Right kidney (tissue), 9 donors: ENCODE results near the gene PLAGL1.
"Not testable (repeated sequence)": the region's sequence is repeated elsewhere in the genome, so short reads cannot be mapped to it uniquely, and the experiment has no call there.

Experiments used
- DNase-seq: peaks from one replicate; pipeline ENCODE4 v3.0.0-alpha.2; 2016
- long read RNA-seq, 8 donors: transcript quantifications; one replicate each; lab custom pipeline, GENCODE V29; 2026

PLAGL1 gene, protein sequence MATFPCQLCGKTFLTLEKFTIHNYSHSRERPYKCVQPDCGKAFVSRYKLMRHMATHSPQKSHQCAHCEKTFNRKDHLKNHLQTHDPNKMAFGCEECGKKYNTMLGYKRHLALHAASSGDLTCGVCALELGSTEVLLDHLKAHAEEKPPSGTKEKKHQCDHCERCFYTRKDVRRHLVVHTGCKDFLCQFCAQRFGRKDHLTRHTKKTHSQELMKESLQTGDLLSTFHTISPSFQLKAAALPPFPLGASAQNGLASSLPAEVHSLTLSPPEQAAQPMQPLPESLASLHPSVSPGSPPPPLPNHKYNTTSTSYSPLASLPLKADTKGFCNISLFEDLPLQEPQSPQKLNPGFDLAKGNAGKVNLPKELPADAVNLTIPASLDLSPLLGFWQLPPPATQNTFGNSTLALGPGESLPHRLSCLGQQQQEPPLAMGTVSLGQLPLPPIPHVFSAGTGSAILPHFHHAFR
- long read RNA-seq, donor 1, partial matches to known transcripts, result 15 of 17 reads
- long read RNA-seq, donor 1, other reads (novel, unspliced or antisense), result 0 of 17 reads
- long read RNA-seq, donor 2, partial matches to known transcripts, result 0 of 4 reads
- long read RNA-seq, donor 2, other reads (novel, unspliced or antisense), result 0 of 4 reads
- long read RNA-seq, donor 3, partial matches to known transcripts, result 6 of 11 reads
- long read RNA-seq, donor 3, other reads (novel, unspliced or antisense), result 0 of 11 reads
- long read RNA-seq, donor 4, partial matches to known transcripts, result 19 of 27 reads
- long read RNA-seq, donor 4, other reads (novel, unspliced or antisense), result 0 of 27 reads
- long read RNA-seq, donor 5, partial matches to known transcripts, result 9 of 18 reads
- long read RNA-seq, donor 5, other reads (novel, unspliced or antisense), result 0 of 18 reads
- long read RNA-seq, donor 6, partial matches to known transcripts, result 7 of 10 reads
- long read RNA-seq, donor 6, other reads (novel, unspliced or antisense), result 0 of 10 reads
- long read RNA-seq, donor 7, transcript PLAGL1-226 (7 exons, 3,229 nt), result major isoform, 6 of 29 reads
- long read RNA-seq, donor 7, partial matches to known transcripts, result 19 of 29 reads
- long read RNA-seq, donor 7, other reads (novel, unspliced or antisense), result 0 of 29 reads
- long read RNA-seq, donor 8, partial matches to known transcripts, result 13 of 19 reads
- long read RNA-seq, donor 8, other reads (novel, unspliced or antisense), result 0 of 19 reads

- DNase-seq, result peak; percentile 79
These were observed at the start of gene PLAGL1 for GRCh38 chr6:144008120-144008811. Gene PLAGL1, minus strand, starts transcription at chr6:144008259. Its CDS starts 60,123 bp downstream, at chr6:143948136.

GRCh38 chr6:144055121-144055931 lies 47.3 kb upstream of the PLAGL1 start:
- no peak for DNase-seq

DNA sequence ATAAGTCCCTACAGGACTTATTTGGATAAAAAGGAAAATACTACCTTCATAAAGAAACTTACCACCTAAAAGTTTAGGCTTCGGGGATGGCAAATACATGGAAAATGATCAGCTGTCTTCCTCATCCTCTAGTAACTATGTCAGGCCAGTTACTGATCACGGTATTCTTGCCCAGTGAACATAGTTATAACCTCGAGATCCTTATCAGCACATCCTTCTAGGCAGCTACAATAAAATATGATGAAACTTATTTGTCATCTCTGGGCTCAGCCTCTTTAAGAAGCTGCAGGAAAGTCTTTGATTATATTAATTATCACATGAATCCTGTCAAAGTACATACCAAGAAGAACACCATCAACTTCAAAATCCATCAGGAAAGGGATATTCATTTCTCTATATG lies 45.5 kb upstream of the PLAGL1 start:
- DNase-seq, result no peak

- no peak for DNase-seq
These were observed 44.4 kb upstream of the PLAGL1 start for GRCh38 chr6:144052488-144052887.

GRCh38 chr6:144049386-144049785 lies 41.3 kb upstream of the PLAGL1 start:
- no peak for DNase-seq

DNA sequence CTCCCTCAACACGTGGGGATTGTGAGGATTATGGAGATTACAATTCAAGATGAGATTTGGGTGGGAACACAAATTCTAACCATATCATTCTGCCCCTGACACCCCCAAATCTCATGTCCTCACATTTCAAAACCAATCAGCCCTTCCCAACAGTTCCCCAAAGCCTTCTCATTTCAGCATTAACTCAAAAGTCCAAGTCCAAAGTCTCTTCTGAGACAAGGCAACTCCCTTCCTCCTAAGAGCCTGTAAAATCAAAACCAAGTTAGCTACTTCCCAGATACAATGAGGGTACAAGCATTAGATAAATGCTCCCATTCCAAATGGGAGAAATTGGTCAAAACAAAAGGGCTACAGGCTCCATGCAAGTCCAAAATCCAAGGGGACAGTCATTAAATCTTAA lies 39.6 kb upstream of the PLAGL1 start:
- no peak for DNase-seq

GRCh38 chr6:144046672-144047071 lies 38.6 kb upstream of the PLAGL1 start:
- DNase-seq, result not testable (repeated sequence)

- DNase-seq, result not testable (repeated sequence)
These were observed 36.9 kb upstream of the PLAGL1 start for GRCh38 chr6:144044989-144045388.

- DNase-seq, result no peak
These were observed 28.8 kb upstream of the PLAGL1 start for GRCh38 chr6:144036835-144037195.

DNA sequence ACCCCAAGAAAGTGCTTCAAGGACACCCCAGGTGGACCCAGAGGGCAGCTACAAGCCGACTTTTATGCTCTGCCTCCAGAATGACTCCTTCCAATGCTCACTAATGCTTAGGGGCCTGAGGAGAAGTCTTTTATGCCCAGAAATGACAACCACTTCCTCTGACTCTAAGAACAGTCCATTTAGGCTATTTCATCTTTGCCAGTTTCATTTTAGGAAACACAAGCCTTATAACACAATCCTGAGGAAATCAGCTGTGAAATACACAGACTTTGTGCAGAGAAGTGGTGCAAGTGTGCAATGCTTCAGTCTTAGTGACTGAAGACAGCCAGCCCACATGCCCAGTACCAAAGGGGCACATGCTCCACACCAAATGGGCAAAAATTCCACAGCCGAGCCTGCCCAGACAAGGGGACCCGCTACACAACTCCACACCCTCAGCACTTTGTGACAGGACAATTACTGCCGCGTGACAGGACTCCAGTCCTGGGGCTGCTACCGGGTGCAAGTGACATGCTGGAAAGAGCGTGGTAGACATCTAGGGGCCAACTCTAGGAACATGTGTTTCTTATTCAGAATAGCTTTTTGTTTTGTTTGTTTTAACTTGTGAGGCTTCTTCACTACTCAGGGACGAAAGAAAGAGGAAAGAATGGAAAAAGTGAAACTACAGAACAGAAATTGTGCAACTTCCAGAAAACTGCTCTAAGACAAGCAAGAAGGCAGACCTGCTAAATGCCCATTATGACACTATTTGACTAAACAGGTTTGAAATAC lies 28.2 kb upstream of the PLAGL1 start:
- DNase-seq, result peak; percentile 34

GRCh38 chr6:144035416-144035815 lies 27.4 kb upstream of the PLAGL1 start:
- DNase-seq, result no peak

DNA sequence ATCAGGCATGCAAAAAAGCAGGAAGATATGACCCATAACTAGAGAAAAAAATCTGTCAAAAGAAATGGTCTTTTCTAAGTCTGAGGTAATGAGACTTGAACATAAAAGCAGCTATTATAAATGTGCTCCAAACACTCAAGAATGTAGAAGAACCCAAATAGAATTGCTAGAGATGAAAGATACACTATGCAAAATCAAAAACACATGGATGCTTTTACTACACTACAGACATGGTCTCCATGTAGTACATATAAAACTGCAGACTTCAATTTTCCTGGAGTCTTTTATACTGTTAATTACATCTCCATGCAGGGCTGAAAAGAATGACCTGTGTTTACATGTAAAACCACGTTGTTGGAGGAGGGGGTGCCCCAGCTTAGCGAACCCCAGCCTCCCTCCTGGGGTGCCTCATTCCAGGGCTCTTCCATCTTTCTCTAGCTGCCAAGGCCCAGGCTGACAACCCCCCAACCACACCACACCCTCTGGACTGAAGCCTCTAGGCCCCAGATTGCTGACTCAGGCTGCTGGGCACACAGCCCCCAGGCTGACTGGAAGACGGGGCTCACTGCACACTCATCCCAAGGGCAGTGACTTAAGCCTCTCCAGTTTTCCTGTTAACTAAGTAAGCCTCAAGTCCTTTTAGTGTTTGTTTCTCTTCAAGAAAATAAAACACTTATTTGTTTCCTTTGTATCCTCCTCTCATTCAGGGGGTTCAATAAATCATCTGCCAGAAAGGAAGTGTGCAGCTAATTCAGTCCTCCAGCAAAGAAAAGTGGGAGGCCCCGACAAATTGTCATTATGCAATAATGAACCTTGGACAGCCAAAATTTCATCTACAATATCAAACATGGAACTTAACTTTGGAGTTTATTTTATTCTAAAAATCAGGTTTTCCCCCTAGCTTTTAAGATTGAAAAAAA lies 26.0 kb upstream of the PLAGL1 start:
- DNase-seq, result no peak

DNA sequence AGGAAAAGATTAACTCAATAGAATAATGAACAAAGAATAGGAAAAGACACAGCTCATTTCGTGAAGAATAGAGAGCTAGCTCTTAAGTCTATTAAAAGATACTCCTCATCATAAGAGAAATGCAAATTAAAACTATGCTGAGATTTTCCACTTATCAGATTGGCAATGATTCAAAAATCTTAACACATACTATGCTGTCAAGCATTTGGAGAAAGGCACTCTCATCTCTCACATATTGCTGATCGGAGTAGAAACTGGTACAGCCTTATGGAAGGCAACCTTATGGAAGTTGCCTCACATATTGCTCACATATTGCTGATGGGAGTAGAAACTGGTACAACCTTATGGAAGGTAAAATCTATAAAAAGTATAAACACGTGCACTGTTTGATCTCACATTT lies 21.4 kb upstream of the PLAGL1 start:
- DNase-seq, result no peak

- no peak for DNase-seq
These were observed 20.0 kb upstream of the PLAGL1 start for GRCh38 chr6:144027932-144028587.

GRCh38 chr6:144023216-144023615 lies 15.2 kb upstream of the PLAGL1 start:
- DNase-seq, result no peak

- no peak for DNase-seq
These were observed 11.9 kb upstream of the PLAGL1 start for GRCh38 chr6:144019929-144020328.

DNA sequence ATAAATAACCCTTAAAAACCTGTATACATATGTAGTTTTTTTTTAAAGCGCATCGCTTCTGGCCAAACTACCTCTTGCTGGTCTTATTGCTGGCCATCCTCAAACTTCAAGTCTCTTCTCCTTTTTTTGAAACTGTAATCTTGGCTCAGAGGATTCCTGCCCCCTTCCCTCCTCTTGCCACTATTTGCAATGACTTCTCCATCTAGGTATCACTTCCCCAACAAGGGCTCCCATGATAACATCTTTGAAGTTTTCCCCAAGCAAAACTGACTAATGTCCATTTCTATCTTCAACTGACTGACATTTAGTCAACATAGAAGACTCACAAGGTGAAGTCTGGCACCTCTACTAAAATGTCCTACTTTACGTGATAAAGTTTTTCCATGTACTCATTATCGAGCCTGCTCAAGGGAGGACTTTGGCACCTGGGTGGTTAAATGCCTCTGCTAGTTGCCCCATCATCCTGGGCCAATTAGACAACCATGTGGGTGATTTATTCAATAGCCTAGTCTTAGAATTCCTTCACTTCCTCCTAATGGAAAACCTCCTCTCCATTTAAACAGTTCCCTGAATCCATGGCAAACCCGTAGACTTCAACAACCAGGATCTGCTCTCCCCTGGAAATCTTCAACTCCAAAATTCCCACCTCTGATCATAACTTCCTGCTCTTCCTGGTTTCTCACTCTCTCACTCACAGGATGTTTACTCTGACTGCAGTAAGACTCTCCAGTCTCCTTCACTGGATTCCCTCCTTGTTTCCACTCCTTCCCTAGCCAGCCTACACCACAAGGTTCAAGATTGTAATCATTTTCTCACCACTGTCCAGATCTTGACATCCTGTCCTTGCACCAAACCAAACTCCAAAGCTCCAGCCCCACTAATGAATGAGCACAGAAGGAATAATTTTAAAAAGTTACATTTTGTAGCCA lies 9.4 kb upstream of the PLAGL1 start:
- no peak for DNase-seq
